Heart right ventricle (tissue), 16 donors: ENCODE results near the gene DSCAM. TPM values are rescaled to one million over a fixed set of nuclear protein-coding genes. Genes with fewer than 3 reads are reported as not detected.

Source experiments
- ATAC-seq, 8 donors: fragments of 200-7000 bp; cut with Tn5 transposase; one replicate each; pipeline ENCODE4 v1.9.1; 2020; ENCODE audit warnings: mild to moderate bottlenecking in 8 of 8, moderate library complexity in 8 of 8, moderate number of reproducible peaks in 1 of 8
- DNase-seq, 2 donors: peaks; one replicate each; pipeline ENCODE4 v3.0.0-alpha.2; 2020
- H3K27ac ChIP-seq, 10 donors: fragments of 200-600 bp; sonication (generic) in 2 of 10; one replicate each; pipeline versions ENCODE4 v1.5.0 to v1.8.0; 2020 to 2022; ENCODE audit warnings: mild to moderate bottlenecking in 3 of 10
- H3K27me3 ChIP-seq, 7 donors: fragments of 200-600 bp; one replicate each; pipeline ENCODE4 v1.8.0; 2021 to 2022; ENCODE audit warnings: mild to moderate bottlenecking in 2 of 7
- H3K36me3 ChIP-seq, 9 donors: fragments of 200-600 bp; sonication (generic) in 1 of 9; one replicate each; pipeline versions ENCODE4 v1.5.0 to v1.8.0; 2020 to 2022; ENCODE audit warnings: mild to moderate bottlenecking in 2 of 9
- H3K4me1 ChIP-seq, 9 donors: fragments of 200-600 bp; sonication (generic) in 1 of 9; one replicate each; pipeline versions ENCODE4 v1.5.0 to v1.8.0; 2020 to 2022; ENCODE audit warnings: mild to moderate bottlenecking in 4 of 9
- H3K4me3 ChIP-seq, 10 donors: fragments of 200-600 bp; sonication (generic) in 2 of 10; one replicate each; pipeline versions ENCODE4 v1.5.0 to v1.8.0; 2020 to 2022; ENCODE audit warnings: mild to moderate bottlenecking in 7 of 10, moderate library complexity in 2 of 10
- H3K9me3 ChIP-seq, 11 donors: fragments of 200-600 bp in 10 of 11; sonication (generic) in 2 of 11; one replicate each; pipeline versions ENCODE4 v1.5.0 to v1.8.0; 2013 to 2022; ENCODE audit warnings: mild to moderate bottlenecking in 2 of 11, control low read depth in 1 of 11, moderate library complexity in 1 of 11
- CTCF ChIP-seq, 9 donors: fragments of 200-600 bp; sonication (generic) in 2 of 9; IDR thresholded peaks; one replicate each; pipeline versions ENCODE4 v1.5.0 to v1.8.0; 2021 to 2022; ENCODE audit warnings: antibody characterized with exemption in 9 of 9, mild to moderate bottlenecking in 5 of 9, moderate library complexity in 1 of 9
- WGBS, 2 donors: extraction: QIAGEN DNeasy Blood & Tissue Kit; methylation state at CpG; one replicate each; pipeline ENCODE4 v1.1.7; 2013; ENCODE audit warnings: inconsistent platforms in 1 of 2; 5-methylcytosine and 5-hydroxymethylcytosine counted together
- intact Hi-C, 10 donors: fragments of 100-400 bp; cut with DNase I; formaldehyde crosslinking; loops; one replicate each; pipeline versions ENCODE4 v1.11.1 to v1.14.2; 2022
- polyA plus RNA-seq, 2 donors: library from polyadenylated mRNA; stranded (reverse); fragments of 200-250 nt; gene quantifications; one replicate each; pipeline ENCODE4 v1.2.3, GENCODE V29; 2013
- total RNA-seq, 10 donors: library from RNA; stranded (reverse); fragmentation: NEBNext Ultra II Directional in 3 of 10; extraction: Animal tissue kit (Norgen Biotek cat#: 25700) in 3 of 10; gene quantifications; one replicate each; pipeline versions ENCODE4 v1.2.1 to v1.2.4, GENCODE V29; 2021 to 2023
- donor health status: Arrhythmogenic right ventricular cardiomyopathy.
- donor health status: ischemic (EF 13 %, LVEDD 7.1; RV severe dilation, severe dysfunction).
- donor health status: healthy with polysubstance abuse.
- donor health status: DM: no; HTN: yes; CAD: no.
- donor health status: DM: no; HTN: no; CAD: no.
- donor health status: ischemic (EF 25% LVEDD 6.9; RV normal size, moderate dysfunction).
- donor health status: ischemic (EF 25% LVEDD 5.7; RV mildly dilated, moderate dysfunction).
- donor health status: healthy.
- donor health status: DM: yes; HTN: yes; CAD: no.
- donor health status: Ischemic cardiomyopathy.
- donor health status: ischemic (EF 35%, LVEDD 5.7; RV mildly dilated, moderate dysfunction).
- donor health status: nonischemic (EF 11% LVEDD 7.7; RV severe dilation, severe dysfunction).
- donor health status: DM: yes; HTN: yes; CAD: no.
- donor health status: PGD.
- donor health status: ischemic (EF 29% LVEDD 5.4; RV normal size, mild dysfunction).
- donor health status: nonischemic (EF 23%, LVEDD 6.1; RV moderate dilation, normal function).

DSCAM gene
- total and polyA plus RNA-seq, 12 donors, result 0.03 to 0.04 TPM; not detected in 10

- Histone ChIP-seq H3K9me3 (no peaks in the 10 kb centered on the region), H3K36me3 (no peaks in the 10 kb centered on the region), H3K4me1 (no peaks in the 10 kb centered on the region), H3K27me3 (no peaks in the 10 kb centered on the region), H3K27ac (no peak overlapping the region), H3K4me3 (no peak overlapping the region)
- TF ChIP-seq CTCF (IDR thresholded peaks at IDR 0.05), result no peak
- DNase-seq (no peak), ATAC-seq (no peak)
- WGBS, 2 donors, result 39 to 57% methylated on average over 5 of the region's 5 CpGs
- intact Hi-C loops, result no loop called here
Measured at GRCh38 chr21:40668555-40669275, 178.2 kb downstream of the DSCAM start.

GRCh38 chr21:40667967-40668366 is 179.0 kb downstream of the DSCAM start:
- Histone ChIP-seq H3K9me3 (no peaks in the 10 kb centered on the region), H3K4me3 (no peak overlapping the region), H3K27ac (no peak overlapping the region), H3K36me3 (no peaks in the 10 kb centered on the region), H3K27me3 (no peaks in the 10 kb centered on the region), H3K4me1 (no peaks in the 10 kb centered on the region)
- 85 to 90% methylated on average over 1 of the region's 1 CpG for WGBS, 2 donors
- TF ChIP-seq CTCF (IDR thresholded peaks at IDR 0.05), result no peak
- intact Hi-C loops, result no loop called here
- ATAC-seq, result no peak
- no peak for DNase-seq

- H3K9me3 ChIP-seq, result no peaks in the 10 kb centered on the region
- no peaks in the 10 kb centered on the region for H3K36me3 ChIP-seq
- no peaks in the 10 kb centered on the region for H3K4me1 ChIP-seq
- WGBS, 2 donors, result 92 to 98% methylated on average over 2 of the region's 2 CpGs
- no peak overlapping the region for H3K4me3 ChIP-seq
- DNase-seq, result no peak
- TF ChIP-seq CTCF (IDR thresholded peaks at IDR 0.05), result no peak
- peaks cover 0 to 8% (median 0%) of the 10 kb centered on the region in 7 donors for H3K27me3 ChIP-seq
- H3K27ac ChIP-seq, result no peak overlapping the region
- ATAC-seq, result no peak
- intact Hi-C loops, result no loop called here
Measured at GRCh38 chr21:40662889-40663288, 184.1 kb downstream of the DSCAM start.

GRCh38 chr21:40660461-40660860 is 186.5 kb downstream of the DSCAM start:
- no peak overlapping the region for H3K27ac ChIP-seq
- 73% methylated on average over 3 of the region's 3 CpGs for WGBS, 2 donors
- no peak for DNase-seq
- no peak for ATAC-seq
- no peak overlapping the region for H3K4me3 ChIP-seq
- H3K27me3 ChIP-seq, result peaks cover 0 to 10% (median 0%) of the 10 kb centered on the region in 7 donors
- no peaks in the 10 kb centered on the region for H3K36me3 ChIP-seq
- no peak for TF ChIP-seq CTCF (IDR thresholded peaks at IDR 0.05)
- H3K9me3 ChIP-seq, result no peaks in the 10 kb centered on the region
- H3K4me1 ChIP-seq, result no peaks in the 10 kb centered on the region
- intact Hi-C loops, result no loop called here
